HCT116 (cell line): ENCODE results near the gene FANCD2. TPM values are rescaled to one million over a fixed set of nuclear protein-coding genes. Genes with fewer than 3 reads are reported as not detected.

Experiments
- ATAC-seq: fragments of 200-7000 bp; cut with Tn5 transposase; 2 replicates; pipeline ENCODE4 v1.9.1; 2020; ENCODE audit warnings: mild to moderate bottlenecking, moderate library complexity
- BruUV-seq: library from RNA; stranded (reverse); fragments of 400-500 nt; replicated peaks from 2 replicates; lab custom pipeline; 2021; lab: Mats Ljungman, UMichigan
- CTCF ChIA-PET: fragments of 300-600 bp; sonication (Branson Sonifier 250); formaldehyde crosslinking; loops from one replicate; lab custom pipeline; 2021; ENCODE audit warnings: antibody characterized with exemption; lab: Charles Lee
- POLR2A ChIA-PET: fragments of 300-600, 350-600 bp; sonication (Branson Sonifier 250); formaldehyde crosslinking; loops from one replicate; lab custom pipeline; 2021; ENCODE audit warnings: antibody characterized with exemption; lab: Charles Lee
- RAD21 ChIA-PET, 2 experiments: fragments of 300-600 bp; sonication (Branson Sonifier 250); formaldehyde crosslinking; loops; one replicate each; lab custom pipeline; 2023; ENCODE audit warnings: low total read pairs in 2 of 2; ENCODE audit not compliant: uncharacterized antibody in 2 of 2, unreplicated experiment in 2 of 2, low non-redundant PET in 1 of 2; lab: Charles Lee
- DNase-seq: peaks from one replicate; pipeline ENCODE4 v3.0.0-alpha.2; 2010; ENCODE audit warnings: low read depth, low spot score
- H2AFZ ChIP-seq: fragments of 200-600 bp; shearing (Covaris generic), sonication (generic); 2 replicates; pipeline ENCODE4 v1.6.1; 2017; ENCODE audit warnings: low read depth, mixed run types, mixed read lengths, antibody characterized with exemption, low read length; ENCODE audit not compliant: poor library complexity, severe bottlenecking
- H3K27ac ChIP-seq: 2 replicates; pipeline ENCODE4 v1.5.1; 2012; ENCODE audit warnings: low read depth, low read length
- H3K27me3 ChIP-seq: fragments of 200-600 bp; sonication (generic); 2 replicates; pipeline ENCODE4 v1.6.1; 2016; ENCODE audit warnings: mixed run types, low read length, mixed read lengths; ENCODE audit not compliant: insufficient read depth
- H3K36me3 ChIP-seq, 2 experiments: fragments of 200-500 bp in 1 of 2; fragments of 200-600 bp in 1 of 2; sonication (Bioruptor generic) in 1 of 2; sonication (generic) in 1 of 2; 2 replicates each; pipeline versions ENCODE4 v1.5.1 to v1.6.1; 2014 to 2016; ENCODE audit warnings: low read length in 2 of 2, inconsistent platforms in 1 of 2, mixed read lengths in 1 of 2, mixed run types in 1 of 2; ENCODE audit not compliant: insufficient read depth in 2 of 2, control insufficient read depth in 1 of 2
- H3K4me1 ChIP-seq, 2 experiments: fragments of 200-600 bp in 1 of 2; sonication (generic) in 1 of 2; 2 replicates each; pipeline versions ENCODE4 v1.5.1 to v1.6.1; 2012 to 2017; ENCODE audit warnings: low read length in 2 of 2, inconsistent platforms in 1 of 2, mild to moderate bottlenecking in 1 of 2, mixed read lengths in 1 of 2, mixed run types in 1 of 2, moderate library complexity in 1 of 2; ENCODE audit not compliant: insufficient read depth in 2 of 2, control insufficient read depth in 1 of 2
- H3K4me2 ChIP-seq: fragments of 200-600 bp; sonication (generic); 2 replicates; pipeline ENCODE4 v1.6.1; 2017; ENCODE audit warnings: mixed run types, low read length, mixed read lengths
- H3K4me3 ChIP-seq, 2 experiments: fragments of 200-600 bp in 1 of 2; sonication (generic) in 1 of 2; replicated peaks in 1 of 2; 2 replicates each; pipeline ENCODE4 v1.5.1; 2011 to 2016; ENCODE audit warnings: low read length in 2 of 2, control low read depth in 1 of 2, low read depth in 1 of 2, mild to moderate bottlenecking in 1 of 2, mixed read lengths in 1 of 2, mixed run types in 1 of 2
- H3K79me2 ChIP-seq: fragments of 200-600 bp; sonication (generic); 2 replicates; pipeline ENCODE4 v1.6.1; 2017; ENCODE audit warnings: mild to moderate bottlenecking, mixed run types, low read length, moderate library complexity, mixed read lengths; ENCODE audit not compliant: insufficient read depth
- H3K9ac ChIP-seq: fragments of 200-600 bp; sonication (generic); 2 replicates; pipeline ENCODE4 v1.6.1; 2016; ENCODE audit warnings: low read length, mixed read lengths
- H3K9me2 ChIP-seq: fragments of 200-600 bp; sonication (generic), shearing (Covaris generic); 2 replicates; pipeline ENCODE4 v1.6.1; 2017; ENCODE audit warnings: mixed run types, mild to moderate bottlenecking, moderate library complexity; ENCODE audit not compliant: insufficient read depth
- H3K9me3 ChIP-seq, 2 experiments: fragments of 200-500 bp in 1 of 2; fragments of 200-600 bp in 1 of 2; sonication (Bioruptor generic) in 1 of 2; sonication (generic) in 1 of 2; 2 replicates each; pipeline ENCODE4 v1.6.1; 2014 to 2017; ENCODE audit warnings: low read length in 2 of 2, mixed read lengths in 2 of 2, inconsistent platforms in 1 of 2, low read depth in 1 of 2, mild to moderate bottlenecking in 1 of 2, mixed run types in 1 of 2, moderate library complexity in 1 of 2; ENCODE audit not compliant: control insufficient read depth in 1 of 2, insufficient read depth in 1 of 2
- H4K20me1 ChIP-seq: fragments of 200-600 bp; sonication (generic), shearing (Covaris generic); 2 replicates; pipeline ENCODE4 v1.6.1; 2017; ENCODE audit warnings: mixed run types, mild to moderate bottlenecking, moderate library complexity; ENCODE audit not compliant: insufficient read depth
- ATF3 ChIP-seq: IDR thresholded peaks from 2 replicates; pipeline ENCODE4 v1.6.1; 2012
- CBX3 ChIP-seq: IDR thresholded peaks from 2 replicates; pipeline ENCODE4 v1.6.1; 2012; ENCODE audit warnings: low read depth
- CEBPB ChIP-seq: IDR thresholded peaks from 2 replicates; pipeline ENCODE4 v1.6.1; 2012; ENCODE audit warnings: low read depth
- EGR1 ChIP-seq: IDR thresholded peaks from 2 replicates; pipeline ENCODE4 v1.6.1; 2012; ENCODE audit warnings: low read depth
- ELF1 ChIP-seq: IDR thresholded peaks from 2 replicates; pipeline ENCODE4 v1.6.1; 2012; ENCODE audit warnings: low read depth, borderline replicate concordance
- EZH2 ChIP-seq: fragments of 200-600 bp; sonication (generic); IDR thresholded peaks from 2 replicates; pipeline ENCODE4 v1.6.1; 2017; ENCODE audit warnings: antibody characterized with exemption, mixed run types
- EZH2phosphoT487 ChIP-seq: fragments of 200-600 bp; IDR thresholded peaks from 2 replicates; pipeline ENCODE4 v1.6.1; 2018; ENCODE audit warnings: antibody characterized with exemption, borderline replicate concordance
- FOSL1 ChIP-seq: IDR thresholded peaks from 2 replicates; pipeline ENCODE4 v1.6.1; 2012; ENCODE audit warnings: low read depth
- JUND ChIP-seq: IDR thresholded peaks from 2 replicates; pipeline ENCODE4 v1.6.1; 2012
- MAX ChIP-seq: IDR thresholded peaks from 2 replicates; pipeline ENCODE4 v1.6.1; 2012
- RAD21 ChIP-seq: IDR thresholded peaks from 2 replicates; pipeline ENCODE4 v1.6.1; 2012; ENCODE audit warnings: low read depth, mild to moderate bottlenecking
- REST ChIP-seq: IDR thresholded peaks from 2 replicates; pipeline ENCODE4 v1.6.1; 2012; ENCODE audit warnings: low read depth
- SIN3A ChIP-seq: IDR thresholded peaks from 2 replicates; pipeline ENCODE4 v1.6.1; 2012; ENCODE audit warnings: low read depth
- intact Hi-C: fragments of 100-400 bp; cut with micrococcal nuclease; formaldehyde crosslinking; loops from 2 replicates; pipeline ENCODE4 v1.10.0; 2022
- total RNA-seq: library from RNA; stranded (reverse); gene quantifications from one replicate; pipeline ENCODE4 v1.2.1, GENCODE V29; 2021; ENCODE audit not compliant: unreplicated experiment

FANCD2 gene
- total RNA-seq, 1 experiment from 2014 or later, result 50.0 TPM

- intact Hi-C loops, result no loop called here
- ChIA-PET CTCF (no interaction called here), POLR2A (no interaction called here), RAD21 (no interaction called here)
- Histone ChIP-seq H3K27me3 (no peaks in the 10 kb centered on the region), H3K9me3 (no peaks in the 10 kb centered on the region), H4K20me1 (no peaks in the 10 kb centered on the region), H3K36me3 (no peaks in the 10 kb centered on the region), H3K9me2 (no peaks in the 10 kb centered on the region), H2AFZ (no peak within 1 kb of the TSS), H3K4me1 (no peaks in the 10 kb centered on the region), H3K4me3 (no peak within 1 kb of the TSS), H3K4me2 (no peak within 1 kb of the TSS), H3K27ac (no peak within 1 kb of the TSS), H3K9ac (no peak within 1 kb of the TSS), H3K79me2 (no peaks in the 10 kb centered on the region)
- TF ChIP-seq EZH2phosphoT487 (no peak), ELF1 (no peak), MAX (no peak), RAD21 (no peak), CBX3 (no peak), EZH2 (no peak), JUND (no peak), FOSL1 (no peak), ATF3 (no peak), EGR1 (no peak), CEBPB (no peak), SIN3A (no peak), REST (no peak)
- no peak for ATAC-seq
- DNase-seq, result no peak
- no TSS peak for BruUV-seq
Measured at GRCh38 chr3:10108091-10108490, 81.9 kb downstream of the FANCD2 start, which contains the start of gene FANCD2OS. Gene FANCD2OS, minus strand, starts transcription at chr3:10108255. Its CDS starts 3,481 bp downstream, at chr3:10104774.
